ENCODE results near the gene FEV. TPM values are rescaled to one million over a fixed set of nuclear protein-coding genes. Genes with fewer than 3 reads are reported as not detected.

FEV gene
- total RNA-seq (2022; extraction: Qiagen RNA extraction): not detected in 5 replicates

GRCh38 chr2:218985021-218985324 is at the start of gene FEV:
FEV (minus strand) TSS chr2:218985184; CDS start chr2:218985075, 109 bp downstream.

GRCh38 chr2:218993345-218994315 is 8.6 kb upstream of the FEV start, which contains the start of gene CRYBA2:
CRYBA2 (minus strand) TSS chr2:218993422; CDS start chr2:218993176, 246 bp downstream.

GRCh38 chr2:218959141-218959731 is 25.7 kb downstream of the FEV start, which contains the start of gene CDK5R2:
CDK5R2 (plus strand) TSS chr2:218959666; CDS start chr2:218959821, 155 bp downstream.

Other genes with a start within 250 kb of the FEV start
- gene CYP27A1, start 203.0 kb downstream of the FEV start, total RNA-seq (2022; extraction: Qiagen RNA extraction): 0.14 to 0.16 TPM (median 0.15 TPM) in 3 of 5 replicates, not detected in the others
- gene PRKAG3, start 153.4 kb downstream of the FEV start, total RNA-seq (2022; extraction: Qiagen RNA extraction): not detected in 5 replicates
- gene WNT6, start 125.4 kb downstream of the FEV start, total RNA-seq (2022; extraction: Qiagen RNA extraction): 0.12 to 0.29 TPM (median 0.19 TPM) in 5 replicates
- gene WNT10A, start 104.3 kb downstream of the FEV start, total RNA-seq (2022; extraction: Qiagen RNA extraction): 0.10 to 0.16 TPM (median 0.12 TPM) in 4 of 5 replicates, not detected in the other
- 3.4 to 6.2 TPM (median 4.7 TPM) in 5 replicates for gene CDK5R2, start 25.5 kb downstream of the FEV start, total RNA-seq (2022; extraction: Qiagen RNA extraction)
- not detected in 5 replicates for gene CRYBA2, start 8.2 kb upstream of the FEV start, total RNA-seq (2022; extraction: Qiagen RNA extraction)
- 0.12 to 0.48 TPM (median 0.29 TPM) in 5 replicates for gene CFAP65, start 56.3 kb upstream of the FEV start, total RNA-seq (2022; extraction: Qiagen RNA extraction)
- 0.30 to 0.89 TPM (median 0.53 TPM) in 5 replicates for gene IHH, start 75.7 kb upstream of the FEV start, total RNA-seq (2022; extraction: Qiagen RNA extraction)
- gene NHEJ1, start 175.6 kb upstream of the FEV start, total RNA-seq (2022; extraction: Qiagen RNA extraction): 15.0 to 17.9 TPM (median 17.1 TPM) in 5 replicates
- gene SLC23A3, start 184.8 kb upstream of the FEV start, total RNA-seq (2022; extraction: Qiagen RNA extraction): 0.59 to 1.1 TPM (median 0.86 TPM) in 5 replicates
- 37.5 to 49.4 TPM (median 49.0 TPM) in 5 replicates for gene CNPPD1, start 191.7 kb upstream of the FEV start, total RNA-seq (2022; extraction: Qiagen RNA extraction)
- gene RETREG2, start 193.1 kb upstream of the FEV start, total RNA-seq (2022; extraction: Qiagen RNA extraction): 58.9 to 86.5 TPM (median 84.0 TPM) in 5 replicates
- 17.4 to 22.2 TPM (median 21.2 TPM) in 5 replicates for gene ZFAND2B, start 221.6 kb upstream of the FEV start, total RNA-seq (2022; extraction: Qiagen RNA extraction)
- 20.0 to 39.6 TPM (median 30.0 TPM) in 5 replicates for gene ABCB6, start 233.8 kb upstream of the FEV start, total RNA-seq (2022; extraction: Qiagen RNA extraction)
- 38.4 to 49.5 TPM (median 43.9 TPM) in 5 replicates for gene ATG9A, start 244.5 kb upstream of the FEV start, total RNA-seq (2022; extraction: Qiagen RNA extraction)
- gene ANKZF1, start 244.6 kb upstream of the FEV start, total RNA-seq (2022; extraction: Qiagen RNA extraction): 13.6 to 19.8 TPM (median 16.9 TPM) in 5 replicates

Measured in A549 treated with Mapracorat at 1 μM for 4 hours (cell line).